Heart left ventricle (tissue), 13 donors: Measurements from ENCODE around the gene SLC9A9.

Experiments
- POLR2A ChIP-seq, 2 donors: fragments of 450-650 bp; IDR thresholded peaks; one replicate each; pipeline ENCODE4 v1.6.1; 2017; ENCODE audit warnings: antibody characterized with exemption in 2 of 2, mild to moderate bottlenecking in 2 of 2, moderate library complexity in 2 of 2
- TF ChIP-seq, protein P1 (sequence below), 12 donors: fragments of 200-600 bp; sonication (generic) in 4 of 12; IDR thresholded peaks; one replicate each; pipeline versions ENCODE4 v1.5.0 to v1.8.0; 2018 to 2022; ENCODE audit warnings: antibody characterized with exemption in 12 of 12, mild to moderate bottlenecking in 5 of 12
- donor health status: ischemic (EF 13 %, LVEDD 7.1; RV severe dilation, severe dysfunction).
- donor health status: DM: no; HTN: yes; CAD: no.
- donor health status: DM: no; HTN: no; CAD: no.
- donor health status: ischemic (EF 25% LVEDD 6.9; RV normal size, moderate dysfunction).
- donor health status: ischemic (EF 25% LVEDD 5.7; RV mildly dilated, moderate dysfunction).
- donor health status: ischemic (EF 35%, LVEDD 5.7; RV mildly dilated, moderate dysfunction).
- donor health status: nonischemic (EF 11% LVEDD 7.7; RV severe dilation, severe dysfunction).
- donor health status: DM: yes; HTN: yes; CAD: no.
- donor health status: PGD.
- donor health status: ischemic (EF 29% LVEDD 5.4; RV normal size, mild dysfunction).
- donor health status: nonischemic (EF 23%, LVEDD 6.1; RV moderate dilation, normal function).

DNA sequence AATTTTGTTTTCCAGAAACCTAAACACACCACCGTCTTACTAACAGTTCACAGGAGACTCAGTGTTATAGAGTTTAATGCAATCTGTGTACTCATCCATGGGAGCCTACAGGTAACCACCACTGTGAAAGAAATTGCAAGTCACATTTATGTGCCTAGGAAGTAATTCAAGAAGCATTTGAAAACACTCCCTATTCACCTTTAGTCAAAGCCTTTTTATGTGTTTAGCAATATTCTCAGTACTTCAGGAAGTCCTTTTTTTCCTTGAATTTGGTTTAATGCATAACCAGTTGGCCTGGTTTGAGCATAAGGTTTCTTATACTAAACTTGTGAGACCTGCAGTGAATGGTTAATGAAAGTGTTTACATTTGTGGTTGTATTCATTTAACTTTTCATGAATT is 382.6 kb downstream of the SLC9A9 start:
- TF ChIP-seq, protein P1, sequence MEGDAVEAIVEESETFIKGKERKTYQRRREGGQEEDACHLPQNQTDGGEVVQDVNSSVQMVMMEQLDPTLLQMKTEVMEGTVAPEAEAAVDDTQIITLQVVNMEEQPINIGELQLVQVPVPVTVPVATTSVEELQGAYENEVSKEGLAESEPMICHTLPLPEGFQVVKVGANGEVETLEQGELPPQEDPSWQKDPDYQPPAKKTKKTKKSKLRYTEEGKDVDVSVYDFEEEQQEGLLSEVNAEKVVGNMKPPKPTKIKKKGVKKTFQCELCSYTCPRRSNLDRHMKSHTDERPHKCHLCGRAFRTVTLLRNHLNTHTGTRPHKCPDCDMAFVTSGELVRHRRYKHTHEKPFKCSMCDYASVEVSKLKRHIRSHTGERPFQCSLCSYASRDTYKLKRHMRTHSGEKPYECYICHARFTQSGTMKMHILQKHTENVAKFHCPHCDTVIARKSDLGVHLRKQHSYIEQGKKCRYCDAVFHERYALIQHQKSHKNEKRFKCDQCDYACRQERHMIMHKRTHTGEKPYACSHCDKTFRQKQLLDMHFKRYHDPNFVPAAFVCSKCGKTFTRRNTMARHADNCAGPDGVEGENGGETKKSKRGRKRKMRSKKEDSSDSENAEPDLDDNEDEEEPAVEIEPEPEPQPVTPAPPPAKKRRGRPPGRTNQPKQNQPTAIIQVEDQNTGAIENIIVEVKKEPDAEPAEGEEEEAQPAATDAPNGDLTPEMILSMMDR (IDR thresholded peaks at IDR 0.05) = no peak
- TF ChIP-seq POLR2A (IDR thresholded peaks at IDR 0.05) = no peak
